Measurements from ENCODE around the gene SLC4A3. TPM values are rescaled to one million over a fixed set of nuclear protein-coding genes. Genes with fewer than 3 reads are reported as not detected.
"Not testable (repeated sequence)": the region's sequence is repeated elsewhere in the genome, so short reads cannot be mapped to it uniquely, and the experiment has no call there.

SLC4A3 gene
- total RNA-seq, 2 donors from 2014 or later, result not detected

DNA sequence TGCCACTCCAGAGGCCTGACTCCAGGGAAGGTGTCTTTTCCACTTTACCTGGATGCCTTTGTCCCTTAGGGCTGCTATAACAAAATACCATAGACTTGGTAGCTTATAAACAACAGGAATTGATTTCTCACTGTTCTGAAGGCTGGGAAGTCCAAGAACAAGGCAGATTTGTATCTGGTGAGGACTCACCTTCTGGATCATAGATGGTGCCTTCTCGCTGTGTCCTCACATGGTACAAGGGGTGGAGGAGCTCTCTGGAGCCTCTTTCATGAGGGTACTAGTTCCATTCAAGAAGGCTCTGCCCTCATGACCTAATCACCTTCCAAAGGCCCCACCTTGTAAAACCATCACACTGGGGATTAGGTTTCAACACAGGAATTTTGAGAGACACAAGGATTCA lies 52.1 kb downstream of the SLC4A3 start:
- no peak for DNase-seq (ENCODE audit: low spot score in 2 of 2)
- H3K36me3 Mint-ChIP-seq, result peaks cover 0 to 9% of the 10 kb centered on the region in 2 donors
- H3K9me3 Mint-ChIP-seq, result peaks cover 4 to 10% of the 10 kb centered on the region in 2 donors
- ATAC-seq, result no peak
- H3K27ac Mint-ChIP-seq, result no peak overlapping the region

DNA sequence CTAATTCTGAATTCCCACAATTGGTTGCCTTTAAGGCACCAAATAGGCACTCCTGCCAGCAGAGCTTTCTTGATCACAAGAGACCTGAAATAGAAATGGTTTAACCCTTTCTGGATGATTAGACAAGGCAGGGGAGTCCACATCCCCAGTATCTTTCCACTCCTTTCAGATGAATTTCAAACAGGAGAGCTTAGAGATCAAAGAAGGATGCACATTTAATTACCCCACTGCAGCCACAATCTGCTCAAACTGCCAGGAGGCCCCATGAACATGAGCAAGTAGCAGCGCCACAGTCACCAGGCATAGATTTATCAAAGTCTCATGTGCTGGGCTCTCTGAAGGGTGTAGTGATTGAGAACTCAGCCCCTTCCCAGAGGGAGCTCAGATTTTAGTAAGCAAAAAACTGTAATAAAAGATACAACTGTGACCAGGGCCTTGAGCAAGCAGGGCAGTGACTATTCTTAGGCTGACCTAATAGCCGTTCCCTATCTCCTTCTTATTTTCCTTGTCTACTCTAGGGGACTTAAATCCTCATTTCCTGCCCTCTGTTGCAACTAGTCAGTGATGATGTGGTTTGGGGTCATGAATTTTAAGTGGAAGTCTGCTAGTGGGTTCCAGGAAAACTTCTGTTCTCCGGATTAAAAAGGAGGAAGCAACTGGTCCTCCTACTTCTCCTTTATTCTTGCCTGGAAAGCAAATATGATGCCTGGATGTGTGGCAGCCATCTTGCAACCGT lies 53.7 kb downstream of the SLC4A3 start:
- peaks cover 4 to 10% of the 10 kb centered on the region in 2 donors for H3K9me3 Mint-ChIP-seq
- ATAC-seq (no peak), DNase-seq (ENCODE audit: low spot score in 2 of 2) (no peak)
- H3K27ac Mint-ChIP-seq, result no peak overlapping the region
- peaks cover 0 to 10% of the 10 kb centered on the region in 2 donors for H3K36me3 Mint-ChIP-seq

DNA sequence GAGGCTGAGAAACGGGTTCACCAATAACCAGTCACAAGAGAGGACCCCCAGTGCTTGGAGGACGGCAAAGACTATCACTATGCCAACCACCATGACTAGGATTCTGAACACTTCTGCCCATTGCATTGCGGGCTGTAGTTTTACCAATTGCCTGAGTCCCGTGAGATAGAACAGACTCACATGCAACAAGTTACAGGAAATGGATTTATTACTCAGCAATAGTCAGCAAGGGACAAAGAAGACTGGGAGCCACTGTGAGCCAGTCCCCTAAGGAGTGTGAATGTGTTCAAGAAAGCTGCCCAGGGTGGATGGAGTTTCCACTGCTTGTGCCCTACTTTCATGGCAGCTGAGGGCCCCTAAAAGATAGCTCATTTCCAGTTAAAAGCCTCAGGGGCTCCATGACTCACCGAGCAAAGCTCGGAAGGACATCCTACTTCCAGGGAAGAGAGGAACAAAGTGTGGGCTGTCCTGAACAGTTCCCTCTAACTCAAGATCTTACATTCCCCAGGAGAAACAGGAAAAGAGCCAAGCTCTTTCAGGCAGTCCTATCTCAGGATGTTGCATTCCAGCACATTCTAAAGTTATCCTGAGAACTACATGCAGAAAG lies 54.4 kb downstream of the SLC4A3 start:
- no peak for ATAC-seq
- no peak for DNase-seq (ENCODE audit: low spot score in 2 of 2)
- Mint-ChIP-seq H3K36me3 (peaks cover 0 to 10% of the 10 kb centered on the region in 2 donors), H3K27ac (peak overlapping the region in 1 of 2 donors; percentile 8), H3K9me3 (peaks cover 4 to 10% of the 10 kb centered on the region in 2 donors)

DNA sequence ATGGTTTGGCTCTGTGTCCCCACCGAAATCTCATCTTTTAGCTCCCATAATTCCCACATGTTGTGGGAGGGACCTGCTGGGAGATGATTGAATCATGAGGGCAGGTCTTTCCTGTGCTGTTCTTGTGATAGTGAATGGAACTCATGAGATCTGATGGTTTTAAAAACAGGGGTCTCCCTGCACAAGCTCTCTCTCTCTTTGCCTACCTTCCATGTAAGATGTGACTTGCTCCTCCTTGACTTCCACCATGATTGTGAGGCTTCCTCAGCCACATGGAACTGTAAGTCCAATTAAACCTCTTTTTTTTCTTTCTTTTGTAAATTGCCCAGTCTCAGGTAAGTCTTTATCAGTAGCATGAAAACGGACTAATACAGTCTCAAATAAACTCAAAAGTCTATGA lies 56.0 kb downstream of the SLC4A3 start:
- not testable (repeated sequence) for DNase-seq (ENCODE audit: low spot score in 2 of 2); H3K27ac Mint-ChIP-seq; ATAC-seq

DNA sequence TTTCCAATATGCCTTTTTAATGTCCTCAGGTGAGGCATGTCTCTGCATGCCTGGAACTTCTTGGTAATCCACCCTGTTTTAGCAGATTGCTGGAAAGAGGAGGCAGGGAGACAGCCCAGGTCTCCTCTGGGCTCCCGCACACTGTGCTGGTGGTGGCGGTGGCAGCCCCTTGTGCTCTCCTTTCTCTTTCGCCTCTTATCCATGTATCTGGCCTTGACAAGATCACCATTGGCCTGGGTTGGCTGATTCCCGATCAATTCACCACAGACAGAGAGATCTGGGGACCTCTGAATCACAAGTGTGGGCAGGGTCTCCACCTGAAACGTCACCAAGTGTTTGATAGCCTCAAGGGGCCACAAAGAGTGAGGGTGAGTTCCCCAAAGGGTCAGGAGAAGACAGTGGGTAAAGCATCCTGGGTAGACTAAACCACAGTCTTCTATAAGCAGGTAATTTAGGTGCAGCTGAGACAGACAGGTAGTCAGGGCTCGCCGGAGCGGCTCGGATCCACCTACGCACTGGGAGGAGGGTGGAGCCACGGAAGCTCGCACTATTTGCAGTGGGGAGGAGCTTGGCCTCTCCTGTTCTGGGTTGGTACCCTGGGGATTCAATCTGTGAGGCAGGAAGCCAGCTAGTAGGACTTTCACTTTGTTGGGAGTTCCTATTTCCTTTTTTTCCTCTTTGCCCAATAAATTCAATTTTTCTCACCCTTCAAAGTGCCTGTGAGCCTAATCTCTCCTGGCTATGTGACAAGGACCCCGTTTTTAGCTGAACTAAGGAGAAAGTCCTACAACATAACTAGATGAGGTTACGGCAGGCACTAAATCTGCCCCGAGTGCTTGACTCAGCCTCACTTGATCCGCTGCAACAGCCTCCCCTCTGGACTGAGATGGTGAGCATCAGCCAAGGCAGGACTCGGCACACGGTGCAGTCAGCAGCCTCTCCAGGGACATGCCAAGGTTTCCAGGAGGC lies 57.6 kb downstream of the SLC4A3 start:
- Mint-ChIP-seq H3K27ac (peak overlapping the region; percentile 70 to 80), H3K9me3 (peaks cover 4 to 10% of the 10 kb centered on the region in 2 donors), H3K36me3 (peaks cover 0 to 10% of the 10 kb centered on the region in 2 donors)
- ATAC-seq (peak; percentile 95 to 96), DNase-seq (ENCODE audit: low spot score in 2 of 2) (peak; percentile 70 to 72)

More for the DNA sequence above, 56.0 kb downstream of the SLC4A3 start:
- peaks cover 4 to 10% of the 10 kb centered on the region in 2 donors for H3K9me3 Mint-ChIP-seq
- H3K36me3 Mint-ChIP-seq, result peaks cover 0 to 10% of the 10 kb centered on the region in 2 donors

DNA sequence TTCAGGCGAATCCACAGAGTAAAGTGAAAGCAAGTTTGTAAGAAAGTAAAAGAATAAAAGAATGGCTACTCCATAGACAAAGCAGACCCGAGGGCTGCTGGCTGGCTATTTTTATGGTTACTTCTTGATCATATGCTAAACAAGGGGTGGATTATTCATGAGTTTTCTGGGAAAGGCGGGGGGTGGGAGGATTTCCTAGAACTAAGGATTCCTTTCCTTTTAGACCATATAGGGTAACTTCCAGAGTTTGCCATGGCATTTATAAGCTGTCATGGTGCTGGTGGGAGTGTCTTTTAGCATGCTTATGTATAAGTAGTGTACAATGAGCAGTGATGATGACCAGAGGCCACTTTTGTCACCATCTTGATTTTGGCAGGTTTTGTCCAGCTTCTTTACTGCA lies 59.8 kb downstream of the SLC4A3 start:
- ATAC-seq, result no peak
- no peak overlapping the region for H3K27ac Mint-ChIP-seq

DNA sequence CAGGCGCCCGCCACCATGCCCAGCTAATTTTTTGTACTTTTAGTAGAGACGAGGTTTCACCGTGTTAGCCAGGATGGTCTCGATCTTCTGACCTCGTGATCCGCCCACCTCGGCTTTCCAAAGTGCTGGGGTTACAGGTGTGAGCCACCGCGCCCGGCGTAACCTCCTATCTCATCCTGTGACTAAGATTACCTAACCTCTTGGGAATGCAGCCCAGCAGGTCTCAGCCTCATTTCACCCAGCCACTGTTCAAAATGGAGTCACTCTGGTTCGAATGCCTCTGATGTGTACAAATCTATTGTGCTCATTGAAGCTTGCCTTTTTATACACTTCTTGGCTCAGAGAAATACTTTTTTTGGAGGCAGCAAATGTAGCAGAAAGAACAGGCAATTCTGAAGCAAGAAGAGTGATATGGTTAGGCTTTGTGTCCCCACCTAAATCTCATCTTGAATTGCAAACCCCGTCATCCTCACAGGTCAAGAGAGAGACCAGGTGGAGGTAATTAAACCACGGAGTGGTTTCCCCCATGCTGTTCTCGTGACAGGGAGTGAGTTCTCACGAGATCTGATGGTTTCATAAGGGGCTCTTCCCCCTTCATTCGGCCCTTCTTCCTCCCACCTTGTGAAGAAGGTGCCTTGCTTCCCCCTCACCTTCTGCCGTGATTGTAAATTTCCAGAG lies 60.6 kb downstream of the SLC4A3 start:
- ATAC-seq, result no peak
- Mint-ChIP-seq H3K36me3 (peaks cover 0 to 10% of the 10 kb centered on the region in 2 donors), H3K9me3 (peaks cover 4 to 10% of the 10 kb centered on the region in 2 donors), H3K27ac (no peak overlapping the region)
- DNase-seq (ENCODE audit: low spot score in 2 of 2), result no peak

More for the DNA sequence above, 59.8 kb downstream of the SLC4A3 start:
- H3K9me3 Mint-ChIP-seq, result peaks cover 4 to 10% of the 10 kb centered on the region in 2 donors
- H3K36me3 Mint-ChIP-seq, result peaks cover 0 to 10% of the 10 kb centered on the region in 2 donors
- DNase-seq (ENCODE audit: low spot score in 2 of 2), result no peak

DNA sequence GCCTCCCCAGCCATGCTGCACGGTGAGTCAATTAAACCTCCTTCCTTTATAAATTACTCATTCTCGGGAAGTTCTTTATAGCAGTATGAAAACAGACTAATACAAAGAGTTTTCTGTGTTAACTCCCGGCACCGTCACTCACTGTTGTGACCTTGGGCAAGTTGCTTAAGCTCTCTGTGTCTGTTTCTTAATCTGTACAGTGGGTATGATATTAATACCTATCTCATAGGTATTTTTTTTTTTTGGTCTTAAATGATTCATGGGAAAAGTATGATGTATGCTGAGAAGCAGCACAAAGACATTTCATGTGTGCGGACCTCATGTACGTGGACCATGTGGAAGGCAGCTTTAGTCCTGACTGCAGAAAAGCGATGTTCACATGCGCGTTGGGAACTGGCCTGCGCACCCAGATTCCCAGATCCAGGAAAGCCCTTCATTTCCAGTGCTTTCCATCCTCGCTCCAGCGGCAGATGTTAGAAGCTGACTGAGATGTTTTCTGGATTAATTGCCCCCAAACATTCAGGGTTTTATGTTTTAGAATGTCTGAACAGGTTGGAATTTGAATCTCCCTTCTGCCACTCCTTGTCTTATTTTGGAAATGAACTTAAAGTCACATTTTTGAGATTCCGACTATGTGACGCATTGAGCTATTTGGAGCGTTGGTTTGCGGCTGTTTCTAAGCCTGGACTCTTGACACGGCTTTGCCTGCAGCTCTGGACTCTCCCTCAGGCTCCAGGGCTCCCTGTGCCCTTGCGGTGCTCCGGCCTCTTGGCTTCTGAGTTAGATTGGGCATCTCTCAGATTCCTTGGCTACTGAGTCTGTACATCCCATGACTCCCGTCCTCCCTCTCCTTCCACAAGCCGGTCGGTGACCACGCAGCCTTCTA lies 61.4 kb downstream of the SLC4A3 start:
- Mint-ChIP-seq H3K27ac (no peak overlapping the region), H3K36me3 (peaks cover 0 to 9% of the 10 kb centered on the region in 2 donors), H3K9me3 (peaks cover 0 to 10% of the 10 kb centered on the region in 2 donors)
- DNase-seq (ENCODE audit: low spot score in 2 of 2) (no peak), ATAC-seq (peak in 1 of 2 donors; percentile 40)

DNA sequence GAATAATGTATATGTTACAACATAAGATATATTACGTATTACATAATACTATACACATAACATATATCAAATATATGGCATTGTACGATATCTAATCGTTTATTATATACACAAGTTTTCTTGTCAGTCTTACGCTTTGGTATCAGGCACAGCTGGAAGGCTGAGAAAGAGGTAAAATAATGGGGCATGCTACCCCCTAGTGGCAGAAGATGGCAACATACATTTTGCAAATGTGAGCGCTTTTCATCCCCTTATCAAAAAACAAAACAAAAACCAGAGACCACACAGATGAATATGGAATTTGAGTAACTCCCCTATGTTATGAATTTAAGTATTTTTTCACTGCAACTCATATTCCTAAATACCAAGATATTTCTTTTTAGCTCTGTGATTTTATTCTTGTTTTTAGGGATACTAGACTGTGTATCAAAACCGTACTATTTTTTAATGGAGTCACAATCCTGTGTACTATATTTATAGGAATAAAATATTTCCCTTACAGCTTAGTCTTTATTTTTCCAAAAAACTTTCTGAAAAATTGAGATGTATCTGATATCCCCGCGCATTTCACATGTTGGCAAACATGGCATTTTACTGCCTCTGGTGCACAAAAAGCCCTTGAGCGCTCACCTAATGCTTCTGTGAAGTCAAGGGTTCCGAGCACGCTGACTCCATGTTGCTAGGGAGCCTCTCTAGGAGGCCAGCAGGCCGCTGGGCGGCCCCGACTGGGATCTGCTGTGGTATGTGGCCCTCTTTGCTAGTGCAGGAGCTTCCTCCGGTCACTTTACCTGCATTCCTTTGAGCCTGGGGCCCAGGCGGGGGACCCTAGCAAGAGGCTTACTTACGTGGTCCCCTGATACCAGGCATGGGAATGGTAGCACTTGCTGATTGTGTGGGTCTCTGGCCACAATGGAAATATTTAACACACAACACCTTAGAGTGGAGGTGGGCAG lies 62.5 kb downstream of the SLC4A3 start:
- ATAC-seq, result no peak
- no peak overlapping the region for H3K27ac Mint-ChIP-seq
- H3K9me3 Mint-ChIP-seq, result peaks cover 0 to 5% of the 10 kb centered on the region in 2 donors

DNA sequence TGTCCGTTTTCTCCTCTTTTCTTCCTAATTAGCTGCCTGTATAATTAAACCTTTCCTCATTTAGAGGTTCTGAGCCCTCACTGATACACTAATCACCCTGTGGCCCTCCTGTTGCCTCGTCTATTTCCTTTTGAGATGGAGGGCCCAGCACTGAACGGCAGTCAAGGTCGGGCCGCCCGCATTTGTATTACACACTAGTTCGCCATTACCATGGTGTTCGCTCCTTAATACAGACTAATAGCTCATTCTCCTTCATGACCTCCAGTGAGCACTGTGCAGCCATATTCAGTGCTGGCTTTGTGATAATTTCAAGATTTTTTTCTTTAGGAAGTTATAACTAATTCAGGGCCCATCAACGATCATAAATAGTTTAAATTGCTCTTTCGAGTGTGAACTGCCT lies 64.1 kb downstream of the SLC4A3 start:
- Mint-ChIP-seq H3K36me3 (no peaks in the 10 kb centered on the region), H3K27ac (no peak overlapping the region), H3K9me3 (peaks cover 0 to 5% of the 10 kb centered on the region in 2 donors)
- no peak for DNase-seq (ENCODE audit: low spot score in 2 of 2)
- ATAC-seq, result no peak

More for the DNA sequence above, 62.5 kb downstream of the SLC4A3 start:
- H3K36me3 Mint-ChIP-seq, result no peaks in the 10 kb centered on the region
- peak in 1 of 2 donors; percentile 57 for DNase-seq (ENCODE audit: low spot score in 2 of 2)

Other genes starting within 250 kb of the SLC4A3 start
- 10 to 100 TPM; 61.1 to 96.0 TPM for gene DNPEP, start 239.7 kb upstream of the SLC4A3 start, total RNA-seq
- gene DES, start 209.3 kb upstream of the SLC4A3 start, total RNA-seq, result not detected
- 1 to 10 TPM; 2.2 to 2.8 TPM for gene SPEG, start 192.8 kb upstream of the SLC4A3 start, total RNA-seq
- gene GMPPA, start 128.7 kb upstream of the SLC4A3 start, total RNA-seq, result 10 to 100 TPM; 29.1 to 34.1 TPM
- gene ASIC4, start 113.1 kb upstream of the SLC4A3 start, total RNA-seq, result under 1 TPM; 0.16 to 0.98 TPM
- 10 to 100 TPM; 13.2 to 16.7 TPM for gene CHPF, start 83.8 kb upstream of the SLC4A3 start, total RNA-seq
- gene TMEM198, start 83.6 kb upstream of the SLC4A3 start, total RNA-seq, result 1 to 10 TPM; 1.8 to 6.1 TPM
- gene OBSL1, start 56.1 kb upstream of the SLC4A3 start, total RNA-seq, result 1 to 10 TPM; 1.9 to 8.9 TPM
- gene INHA, start 55.3 kb upstream of the SLC4A3 start, total RNA-seq, result under 1 TPM in 1 of 2 donors, not detected in 1; 0.23 TPM
- gene STK11IP, start 29.8 kb upstream of the SLC4A3 start, total RNA-seq, result 10 to 100 TPM; 28.5 to 53.0 TPM